OCI-LY7 (cell line): ENCODE results near the gene ZNF337. TPM values are rescaled to one million over a fixed set of nuclear protein-coding genes. Genes with fewer than 3 reads are reported as not detected.

Experiments
- BruUV-seq: library from RNA; stranded (reverse); fragments of 400-500 nt; replicated peaks from 2 replicates; lab custom pipeline; 2021; lab: Mats Ljungman, UMichigan
- CTCF ChIA-PET: fragments of 300-600 bp; sonication (Branson Sonifier 250); formaldehyde crosslinking; loops from one replicate; lab custom pipeline; 2022; ENCODE audit warnings: antibody characterized with exemption; ENCODE audit not compliant: unreplicated experiment; lab: Charles Lee
- POLR2A ChIA-PET: fragments of 300-600 bp; sonication (Branson Sonifier 250); formaldehyde crosslinking; loops from one replicate; lab custom pipeline; 2022; ENCODE audit warnings: antibody characterized with exemption; lab: Charles Lee
- DNase-seq: peaks from one replicate; pipeline ENCODE4 v3.0.0-alpha.2; 2015; ENCODE audit warnings: low spot score
- H2AFZ ChIP-seq: fragments of 200-600 bp; sonication (generic), shearing (Covaris generic); 2 replicates; pipeline ENCODE4 v1.6.1; 2014; ENCODE audit warnings: mild to moderate bottlenecking, antibody characterized with exemption, low read length, moderate library complexity
- H3K27ac ChIP-seq: fragments of 200-600 bp; sonication (generic); 2 replicates; pipeline ENCODE4 v1.5.1; 2014; ENCODE audit warnings: mixed run types, low read depth, mild to moderate bottlenecking, moderate library complexity, low read length, inconsistent platforms; ENCODE audit not compliant: poor library complexity, severe bottlenecking
- H3K36me3 ChIP-seq: fragments of 200-600 bp; sonication (generic); 2 replicates; pipeline ENCODE4 v1.6.1; 2014; ENCODE audit warnings: mild to moderate bottlenecking, antibody characterized with exemption, low read length, moderate library complexity, mixed read lengths; ENCODE audit not compliant: insufficient read depth
- H3K4me1 ChIP-seq: fragments of 200-600 bp; sonication (generic); 2 replicates; pipeline ENCODE4 v1.5.1; 2014; ENCODE audit warnings: mild to moderate bottlenecking, low read length; ENCODE audit not compliant: insufficient read depth, poor library complexity, severe bottlenecking
- H3K4me2 ChIP-seq: fragments of 200-600 bp; sonication (generic); 2 replicates; pipeline ENCODE4 v1.6.1; 2014; ENCODE audit warnings: mild to moderate bottlenecking, low read length
- H3K4me3 ChIP-seq: fragments of 200-600 bp; sonication (generic); 2 replicates; pipeline ENCODE4 v1.5.1; 2014; ENCODE audit warnings: mild to moderate bottlenecking, low read depth, low read length; ENCODE audit not compliant: poor library complexity, severe bottlenecking
- H3K79me2 ChIP-seq: fragments of 200-600 bp; sonication (generic); 2 replicates; pipeline ENCODE4 v1.6.1; 2016; ENCODE audit warnings: low read depth, mild to moderate bottlenecking, low read length, moderate library complexity, mixed read lengths; ENCODE audit not compliant: insufficient read depth
- H3K9me2 ChIP-seq: fragments of 200-600 bp; sonication (generic); 2 replicates; pipeline ENCODE4 v1.6.1; 2016; ENCODE audit warnings: mild to moderate bottlenecking, low read length, mixed read lengths; ENCODE audit not compliant: insufficient read depth
- H3K9me3 ChIP-seq: fragments of 200-600 bp; sonication (generic); 2 replicates; pipeline ENCODE4 v1.6.1; 2014; ENCODE audit warnings: mild to moderate bottlenecking, mixed run types, low read length, mixed read lengths
- H4K20me1 ChIP-seq: fragments of 200-600 bp; sonication (generic); 2 replicates; pipeline ENCODE4 v1.6.1; 2014; ENCODE audit warnings: mild to moderate bottlenecking, antibody characterized with exemption, low read length, moderate library complexity, mixed read lengths; ENCODE audit not compliant: insufficient read depth
- EZH2phosphoT487 ChIP-seq: fragments of 200-600 bp; sonication (generic); IDR thresholded peaks from 2 replicates; pipeline ENCODE4 v1.6.1; 2018; ENCODE audit warnings: low read depth, borderline replicate concordance, mild to moderate bottlenecking, mixed run types, antibody characterized with exemption, low read length, moderate library complexity, mixed read lengths
- intact Hi-C: fragments of 100-400 bp; cut with micrococcal nuclease; formaldehyde crosslinking; loops from one replicate; pipeline ENCODE4 v1.10.0; 2022; ENCODE audit not compliant: unreplicated experiment
- small RNA-seq: library from RNA; depleted of rRNA; stranded (forward); fragments of <200 nt; gene quantifications from one replicate; pipeline ENCODE3, GENCODE V24; 2014
- total RNA-seq, 2 experiments: library from RNA; depleted of rRNA in 1 of 2; stranded (reverse); fragments of >200 nt in 1 of 2; shearing (Covaris generic) in 1 of 2; gene quantifications; 2 replicates each; pipeline ENCODE4 v1.2.3, GENCODE V29; 2014 to 2022
- TF ChIP-seq, protein P1 (sequence below): fragments of 200-600 bp; sonication (generic); conservative IDR thresholded peaks from 2 replicates; pipeline ENCODE4 v1.5.1; 2014; ENCODE audit warnings: mild to moderate bottlenecking, antibody characterized with exemption, low read length, moderate library complexity, mixed read lengths

ZNF337 gene
- total RNA-seq, 2 experiments from 2014 or later = 13.3 to 15.1 TPM

DNA sequence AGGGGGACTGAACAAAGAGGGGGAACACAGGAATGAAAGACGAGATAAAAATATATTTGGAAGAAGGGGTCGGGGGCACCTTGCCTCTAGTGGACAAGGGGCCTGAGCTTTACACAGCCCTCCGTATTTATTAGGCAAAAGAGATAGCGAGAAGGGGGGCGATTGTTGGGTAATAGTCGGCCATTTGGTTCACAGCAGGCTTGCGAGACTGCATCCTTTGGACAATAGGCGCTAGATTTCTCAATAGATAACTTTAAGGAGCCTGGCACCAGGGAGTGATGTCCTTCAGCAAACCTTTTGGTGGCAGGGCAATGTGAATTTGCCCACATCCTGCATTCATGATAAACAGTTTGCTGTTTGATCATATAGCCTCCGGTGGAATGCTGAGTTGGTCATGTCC, 69.9 kb downstream of the ZNF337 start:
- Histone ChIP-seq H3K4me1 (peaks cover 14% of the 10 kb centered on the region), H3K79me2 (peaks cover 8% of the 10 kb centered on the region; the same call in 1 of the 2 replicates), H3K9me2 (no peaks in the 10 kb centered on the region), H3K36me3 (no peaks in the 10 kb centered on the region), H3K27ac (no peak overlapping the region), H3K9me3 (no peaks in the 10 kb centered on the region), H4K20me1 (no peaks in the 10 kb centered on the region), H3K4me3 (no peak overlapping the region), H3K4me2 (no peak overlapping the region), H2AFZ (no peak overlapping the region)
- ChIA-PET POLR2A (no interaction called here), CTCF (no interaction called here)
- TF ChIP-seq EZH2phosphoT487 = no peak
- TF ChIP-seq, protein P1, sequence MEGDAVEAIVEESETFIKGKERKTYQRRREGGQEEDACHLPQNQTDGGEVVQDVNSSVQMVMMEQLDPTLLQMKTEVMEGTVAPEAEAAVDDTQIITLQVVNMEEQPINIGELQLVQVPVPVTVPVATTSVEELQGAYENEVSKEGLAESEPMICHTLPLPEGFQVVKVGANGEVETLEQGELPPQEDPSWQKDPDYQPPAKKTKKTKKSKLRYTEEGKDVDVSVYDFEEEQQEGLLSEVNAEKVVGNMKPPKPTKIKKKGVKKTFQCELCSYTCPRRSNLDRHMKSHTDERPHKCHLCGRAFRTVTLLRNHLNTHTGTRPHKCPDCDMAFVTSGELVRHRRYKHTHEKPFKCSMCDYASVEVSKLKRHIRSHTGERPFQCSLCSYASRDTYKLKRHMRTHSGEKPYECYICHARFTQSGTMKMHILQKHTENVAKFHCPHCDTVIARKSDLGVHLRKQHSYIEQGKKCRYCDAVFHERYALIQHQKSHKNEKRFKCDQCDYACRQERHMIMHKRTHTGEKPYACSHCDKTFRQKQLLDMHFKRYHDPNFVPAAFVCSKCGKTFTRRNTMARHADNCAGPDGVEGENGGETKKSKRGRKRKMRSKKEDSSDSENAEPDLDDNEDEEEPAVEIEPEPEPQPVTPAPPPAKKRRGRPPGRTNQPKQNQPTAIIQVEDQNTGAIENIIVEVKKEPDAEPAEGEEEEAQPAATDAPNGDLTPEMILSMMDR = no peak
- DNase-seq = no peak
- intact Hi-C loops = loop anchor here (10.0 kb wide), 1 partner anchor 632 kb away; the partner anchor contains the start of gene APMAP
- BruUV-seq = no TSS peak

DNA sequence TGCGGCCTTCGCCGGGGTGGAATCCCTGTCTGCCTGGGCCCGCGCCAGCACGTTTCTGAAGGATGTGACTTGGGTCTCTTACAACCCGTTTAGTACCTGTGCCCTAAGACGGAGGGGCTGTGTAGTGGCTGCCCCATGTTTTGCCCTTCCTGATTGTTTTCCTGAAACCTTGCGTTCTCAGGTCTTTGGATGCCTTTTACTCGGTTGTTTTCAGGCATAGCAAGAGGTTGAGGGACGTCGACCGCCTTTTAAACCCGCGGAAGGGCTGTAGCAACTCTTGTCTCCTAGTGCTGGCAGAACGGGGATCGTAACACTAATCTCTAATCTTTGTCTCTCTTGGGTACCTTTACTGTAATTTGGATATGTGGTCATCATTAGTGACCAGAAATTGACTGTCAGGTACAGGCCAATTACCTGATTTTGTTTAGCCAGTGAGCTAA, 72.1 kb downstream of the ZNF337 start:
- DNase-seq = no peak
- CTCF ChIA-PET = no interaction called here
- Histone ChIP-seq H3K9me3 (no peaks in the 10 kb centered on the region), H3K36me3 (no peaks in the 10 kb centered on the region), H3K27ac (peak overlapping the region; percentile 19), H3K4me3 (peak overlapping the region; percentile 81), H3K79me2 (peaks cover 8% of the 10 kb centered on the region; the same call in 1 of the 2 replicates), H3K4me1 (peaks cover 14% of the 10 kb centered on the region), H3K9me2 (no peaks in the 10 kb centered on the region), H4K20me1 (no peaks in the 10 kb centered on the region), H2AFZ (peak overlapping the region; percentile 84; the same call in 1 of the 2 replicates), H3K4me2 (peak overlapping the region; percentile 90)
- intact Hi-C loops = loop anchor here (5.0 to 10.0 kb wide), 2 partner anchors 68 to 630 kb away; partner anchors contain the start of gene APMAP
- no TSS peak for BruUV-seq
- POLR2A ChIA-PET = interaction anchor here (0.6 kb wide), 1 partner anchor 19 kb away, joined by 6 read pairs; no protein-coding TSS in a partner anchor
- TF ChIP-seq EZH2phosphoT487 = no peak
- TF ChIP-seq, protein P1 = no peak

Small RNA genes within 50 kb of the gene (small RNA-seq; reads per million reads assigned to genes)
- not detected for gene RN7SL594P

Other genes starting within 250 kb of the ZNF337 start
- 0.06 and 0.08 TPM in 2 replicates for gene NINL, start 111.3 kb downstream of the ZNF337 start, total RNA-seq (2014; rRNA removed; shearing (Covaris generic))
- gene NINL, start 111.3 kb downstream of the ZNF337 start, total RNA-seq (2022) = 0.55 and 0.57 TPM in 2 replicates
- 1.0 and 1.2 TPM in 2 replicates for gene NANP, start 72.8 kb downstream of the ZNF337 start, total RNA-seq (2014; rRNA removed; shearing (Covaris generic))
- gene NANP, start 72.8 kb downstream of the ZNF337 start, total RNA-seq (2022) = 3.2 and 3.6 TPM in 2 replicates